GM19023 (cell line): ENCODE results near the gene IDH3B.

ENCODE experiments used
- ATAC-seq: cut with Tn5 transposase; IDR thresholded peaks from one replicate; pipeline ENCODE4 v1.9.1; 2021; ENCODE audit warnings: mild to moderate bottlenecking, moderate library complexity; ENCODE audit not compliant: unreplicated experiment

Gene IDH3B

GRCh38 chr20:2624190-2624589 lies 39.8 kb downstream of the IDH3B start:
- no peak for ATAC-seq

- ATAC-seq = no peak
Observed at GRCh38 chr20:2619961-2620595, 43.9 kb downstream of the IDH3B start.

DNA sequence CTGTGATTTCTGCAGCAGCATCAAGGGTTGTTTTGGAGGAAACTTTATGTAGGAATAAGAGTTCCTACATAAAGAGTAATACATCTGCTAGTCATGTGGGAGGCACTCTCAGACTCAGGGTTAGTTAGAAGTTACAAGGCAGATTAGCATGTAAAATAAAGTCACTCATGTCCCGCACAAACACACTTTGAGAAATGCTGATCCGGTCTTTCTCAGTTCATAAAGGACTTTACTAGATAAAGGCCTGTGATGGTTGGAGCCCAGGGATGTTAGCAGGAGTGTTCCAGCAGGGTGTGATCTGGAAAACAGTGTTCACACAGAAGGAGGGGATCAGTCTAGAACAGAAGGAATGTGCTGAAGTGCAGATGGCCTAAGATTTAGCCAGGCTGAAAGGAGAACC lies 44.7 kb downstream of the IDH3B start:
- ATAC-seq = no peak

DNA sequence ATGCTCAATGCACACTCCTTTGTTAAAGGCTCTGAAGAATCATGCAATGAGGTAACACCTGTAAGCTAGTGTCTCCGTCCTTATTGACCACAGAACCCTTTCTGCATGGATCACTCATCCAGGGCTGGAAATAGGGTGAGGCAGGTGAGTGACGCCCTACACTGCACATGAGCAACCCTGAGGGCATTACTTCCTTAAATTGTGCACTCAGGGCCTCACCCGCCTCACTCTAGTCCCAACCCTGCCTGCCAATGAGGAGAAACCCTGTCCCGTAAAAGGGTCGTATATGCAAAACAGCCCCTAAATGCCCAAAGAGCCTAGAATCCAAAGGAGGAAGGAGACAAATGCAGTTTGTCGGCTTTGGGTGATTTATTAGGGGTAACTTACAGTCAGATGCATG lies 45.2 kb downstream of the IDH3B start:
- no peak for ATAC-seq

- no peak for ATAC-seq
Observed at GRCh38 chr20:2617099-2617714, 46.8 kb downstream of the IDH3B start.

GRCh38 chr20:2616634-2617033 lies 47.4 kb downstream of the IDH3B start:
- no peak for ATAC-seq

DNA sequence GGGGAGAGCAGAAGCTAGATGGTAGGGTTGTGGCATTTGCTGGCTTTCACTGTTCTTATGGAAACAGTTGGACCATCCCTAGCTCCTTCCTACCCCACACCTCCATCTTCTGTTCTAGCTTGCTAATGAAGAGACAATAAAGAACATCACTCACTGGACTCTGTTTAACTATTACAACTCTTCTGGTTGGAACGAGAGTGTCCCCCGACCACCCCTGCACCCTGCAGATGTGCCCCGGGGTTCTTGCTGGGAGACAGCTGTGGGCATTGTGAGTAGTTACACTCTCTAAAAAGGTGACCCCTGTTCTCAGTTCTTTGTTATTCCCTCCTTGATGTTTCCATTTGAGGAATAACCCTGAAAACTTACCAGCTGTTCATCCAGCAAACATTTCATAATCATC lies 51.9 kb downstream of the IDH3B start:
- no peak for ATAC-seq

DNA sequence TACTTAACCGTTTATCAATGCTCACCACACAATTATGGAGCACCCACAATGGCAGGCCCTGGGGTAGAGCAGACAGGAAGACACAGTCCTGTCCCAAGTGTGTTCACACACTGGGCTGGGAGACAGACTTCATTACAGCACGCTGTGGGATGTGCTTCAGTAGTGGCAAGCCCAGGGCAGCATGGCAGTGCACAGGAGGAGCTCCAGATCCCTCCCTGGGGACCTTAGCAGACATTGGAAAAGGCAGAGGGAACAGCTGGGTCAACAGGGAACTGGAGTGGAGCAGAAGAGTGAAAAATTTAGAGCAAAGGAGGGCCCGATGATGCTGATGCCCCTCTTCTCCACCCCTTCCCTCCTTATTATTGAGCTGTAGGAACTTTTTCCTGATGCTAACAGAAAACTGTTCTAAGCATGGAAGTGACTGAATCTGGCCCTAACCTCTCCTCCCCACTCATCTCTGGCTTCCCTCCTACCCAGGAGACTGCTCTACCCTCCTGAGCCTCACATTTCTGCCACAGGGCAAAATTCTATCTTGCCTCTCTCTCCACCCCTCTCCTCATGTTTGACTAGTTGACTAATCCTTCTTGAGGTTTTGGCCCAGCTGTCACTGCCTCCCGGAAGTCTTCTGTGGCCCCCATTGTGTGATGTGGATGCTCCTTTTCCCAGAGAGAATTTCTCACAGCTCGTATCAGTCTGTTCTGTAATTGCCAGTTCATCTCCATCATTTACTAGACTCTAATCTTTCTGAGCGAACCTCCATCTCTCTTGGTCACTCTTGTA lies 52.9 kb downstream of the IDH3B start:
- ATAC-seq = no peak

DNA sequence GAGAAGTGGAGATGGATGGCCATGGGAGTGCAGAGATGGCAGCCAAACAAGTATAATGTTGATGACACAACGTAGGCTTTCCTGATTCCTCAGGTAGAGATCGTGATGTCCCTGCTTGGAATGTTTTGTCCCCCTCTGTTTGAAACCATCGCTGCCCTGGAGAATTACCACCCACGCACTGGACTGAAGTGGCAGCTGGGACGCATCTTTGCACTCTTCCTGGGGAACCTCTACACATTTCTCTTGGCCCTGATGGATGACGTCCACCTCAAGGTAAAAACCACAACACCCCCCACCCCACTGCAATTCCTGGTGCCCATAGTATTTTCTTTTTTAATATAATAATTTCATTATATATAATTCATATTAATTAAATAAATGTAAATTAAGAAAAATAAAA lies 53.7 kb downstream of the IDH3B start:
- no peak for ATAC-seq
